ENCODE data around the gene ZNF366. TPM values are rescaled to one million over a fixed set of nuclear protein-coding genes. Genes with fewer than 3 reads are reported as not detected.

The ZNF366 gene
- total and polyA plus RNA-seq, 2 of the 13 experiments (the other 11 are each of a cell fraction or from before 2014, with no cell fraction given) = not detected

GRCh38 chr5:72457491-72457890 lies 49.7 kb downstream of the ZNF366 start:
- in situ Hi-C loops (cut with HindIII; ENCODE audit: extremely low pct_ligation_motif_present, low pct_unique_long_range_greater_than_20kb) = no loop called here
- ChIA-PET CTCF (ENCODE audit: low intra/inter-chr PET ratio, low total read pairs) (no interaction called here), POLR2A (no interaction called here)
- Histone ChIP-seq H3K4me2 (ENCODE audit: low read depth, low read length) (no peak overlapping the region), H3K36me3 (replicated peaks in 1 of 2; ENCODE audit: control insufficient read depth in 1 of 2, insufficient read depth in 2 of 2, low read length in 2 of 2) (no peaks in the 10 kb centered on the region), H4K20me1 (ENCODE audit: insufficient read depth, low read length) (no peaks in the 10 kb centered on the region), H3K27me3 (ENCODE audit: control insufficient read depth in 1 of 2, insufficient read depth in 2 of 2, low read length in 2 of 2) (peaks cover 0 to 10% of the 10 kb centered on the region in 2 experiments; a peak in 2 of 5 replicates), H3K4me1 (ENCODE audit: insufficient read depth, low read length) (no peaks in the 10 kb centered on the region), H3K79me2 (ENCODE audit: insufficient read depth, low read length) (no peaks in the 10 kb centered on the region), H3K27ac (ENCODE audit: extremely low read length, insufficient read depth, low read length) (no peak overlapping the region), H2AFZ (ENCODE audit: low read length) (no peak overlapping the region), H3K9ac (ENCODE audit: insufficient read depth, low read depth, low read length) (no peak overlapping the region), H3K4me3 (replicated peaks in 1 of 3; ENCODE audit: insufficient read depth in 1 of 3, low read depth in 2 of 3, low read length in 3 of 3) (no peak overlapping the region), H3K9me3 (ENCODE audit: low read length) (no peaks in the 10 kb centered on the region)
- TF ChIP-seq, protein P1, sequence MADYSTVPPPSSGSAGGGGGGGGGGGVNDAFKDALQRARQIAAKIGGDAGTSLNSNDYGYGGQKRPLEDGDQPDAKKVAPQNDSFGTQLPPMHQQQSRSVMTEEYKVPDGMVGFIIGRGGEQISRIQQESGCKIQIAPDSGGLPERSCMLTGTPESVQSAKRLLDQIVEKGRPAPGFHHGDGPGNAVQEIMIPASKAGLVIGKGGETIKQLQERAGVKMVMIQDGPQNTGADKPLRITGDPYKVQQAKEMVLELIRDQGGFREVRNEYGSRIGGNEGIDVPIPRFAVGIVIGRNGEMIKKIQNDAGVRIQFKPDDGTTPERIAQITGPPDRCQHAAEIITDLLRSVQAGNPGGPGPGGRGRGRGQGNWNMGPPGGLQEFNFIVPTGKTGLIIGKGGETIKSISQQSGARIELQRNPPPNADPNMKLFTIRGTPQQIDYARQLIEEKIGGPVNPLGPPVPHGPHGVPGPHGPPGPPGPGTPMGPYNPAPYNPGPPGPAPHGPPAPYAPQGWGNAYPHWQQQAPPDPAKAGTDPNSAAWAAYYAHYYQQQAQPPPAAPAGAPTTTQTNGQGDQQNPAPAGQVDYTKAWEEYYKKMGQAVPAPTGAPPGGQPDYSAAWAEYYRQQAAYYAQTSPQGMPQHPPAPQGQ (CRISPR knock-in tag; IDR thresholded peaks at IDR 0.05; ENCODE audit: borderline replicate concordance) = no peak
- TF ChIP-seq SMAD9 (CRISPR knock-in tag; IDR thresholded peaks at IDR 0.05) = no peak
- TF ChIP-seq ZNF468 (CRISPR knock-in tag; IDR thresholded peaks at IDR 0.05) = no peak
- TF ChIP-seq, protein P2, sequence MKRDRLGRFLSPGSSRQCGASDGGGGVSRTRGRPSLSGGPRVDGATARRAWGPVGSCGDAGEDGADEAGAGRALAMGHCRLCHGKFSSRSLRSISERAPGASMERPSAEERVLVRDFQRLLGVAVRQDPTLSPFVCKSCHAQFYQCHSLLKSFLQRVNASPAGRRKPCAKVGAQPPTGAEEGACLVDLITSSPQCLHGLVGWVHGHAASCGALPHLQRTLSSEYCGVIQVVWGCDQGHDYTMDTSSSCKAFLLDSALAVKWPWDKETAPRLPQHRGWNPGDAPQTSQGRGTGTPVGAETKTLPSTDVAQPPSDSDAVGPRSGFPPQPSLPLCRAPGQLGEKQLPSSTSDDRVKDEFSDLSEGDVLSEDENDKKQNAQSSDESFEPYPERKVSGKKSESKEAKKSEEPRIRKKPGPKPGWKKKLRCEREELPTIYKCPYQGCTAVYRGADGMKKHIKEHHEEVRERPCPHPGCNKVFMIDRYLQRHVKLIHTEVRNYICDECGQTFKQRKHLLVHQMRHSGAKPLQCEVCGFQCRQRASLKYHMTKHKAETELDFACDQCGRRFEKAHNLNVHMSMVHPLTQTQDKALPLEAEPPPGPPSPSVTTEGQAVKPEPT (CRISPR knock-in tag; IDR thresholded peaks at IDR 0.05; ENCODE audit: low read depth) = no peak
- TF ChIP-seq, protein P3, sequence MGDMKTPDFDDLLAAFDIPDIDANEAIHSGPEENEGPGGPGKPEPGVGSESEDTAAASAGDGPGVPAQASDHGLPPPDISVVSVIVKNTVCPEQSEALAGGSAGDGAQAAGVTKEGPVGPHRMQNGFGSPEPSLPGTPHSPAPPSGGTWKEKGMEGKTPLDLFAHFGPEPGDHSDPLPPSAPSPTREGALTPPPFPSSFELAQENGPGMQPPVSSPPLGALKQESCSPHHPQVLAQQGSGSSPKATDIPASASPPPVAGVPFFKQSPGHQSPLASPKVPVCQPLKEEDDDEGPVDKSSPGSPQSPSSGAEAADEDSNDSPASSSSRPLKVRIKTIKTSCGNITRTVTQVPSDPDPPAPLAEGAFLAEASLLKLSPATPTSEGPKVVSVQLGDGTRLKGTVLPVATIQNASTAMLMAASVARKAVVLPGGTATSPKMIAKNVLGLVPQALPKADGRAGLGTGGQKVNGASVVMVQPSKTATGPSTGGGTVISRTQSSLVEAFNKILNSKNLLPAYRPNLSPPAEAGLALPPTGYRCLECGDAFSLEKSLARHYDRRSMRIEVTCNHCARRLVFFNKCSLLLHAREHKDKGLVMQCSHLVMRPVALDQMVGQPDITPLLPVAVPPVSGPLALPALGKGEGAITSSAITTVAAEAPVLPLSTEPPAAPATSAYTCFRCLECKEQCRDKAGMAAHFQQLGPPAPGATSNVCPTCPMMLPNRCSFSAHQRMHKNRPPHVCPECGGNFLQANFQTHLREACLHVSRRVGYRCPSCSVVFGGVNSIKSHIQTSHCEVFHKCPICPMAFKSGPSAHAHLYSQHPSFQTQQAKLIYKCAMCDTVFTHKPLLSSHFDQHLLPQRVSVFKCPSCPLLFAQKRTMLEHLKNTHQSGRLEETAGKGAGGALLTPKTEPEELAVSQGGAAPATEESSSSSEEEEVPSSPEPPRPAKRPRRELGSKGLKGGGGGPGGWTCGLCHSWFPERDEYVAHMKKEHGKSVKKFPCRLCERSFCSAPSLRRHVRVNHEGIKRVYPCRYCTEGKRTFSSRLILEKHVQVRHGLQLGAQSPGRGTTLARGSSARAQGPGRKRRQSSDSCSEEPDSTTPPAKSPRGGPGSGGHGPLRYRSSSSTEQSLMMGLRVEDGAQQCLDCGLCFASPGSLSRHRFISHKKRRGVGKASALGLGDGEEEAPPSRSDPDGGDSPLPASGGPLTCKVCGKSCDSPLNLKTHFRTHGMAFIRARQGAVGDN (CRISPR knock-in tag; IDR thresholded peaks at IDR 0.05) = no peak
- no peak for TF ChIP-seq ZNF629 (CRISPR knock-in tag; conservative IDR thresholded peaks at IDR 0.05)
- TF ChIP-seq ZNF720 (CRISPR knock-in tag; IDR thresholded peaks at IDR 0.05) = no peak
- no peak for TF ChIP-seq SRF (IDR thresholded peaks at IDR 0.05; ENCODE audit: low read depth, low read length)
- TF ChIP-seq, protein P4, sequence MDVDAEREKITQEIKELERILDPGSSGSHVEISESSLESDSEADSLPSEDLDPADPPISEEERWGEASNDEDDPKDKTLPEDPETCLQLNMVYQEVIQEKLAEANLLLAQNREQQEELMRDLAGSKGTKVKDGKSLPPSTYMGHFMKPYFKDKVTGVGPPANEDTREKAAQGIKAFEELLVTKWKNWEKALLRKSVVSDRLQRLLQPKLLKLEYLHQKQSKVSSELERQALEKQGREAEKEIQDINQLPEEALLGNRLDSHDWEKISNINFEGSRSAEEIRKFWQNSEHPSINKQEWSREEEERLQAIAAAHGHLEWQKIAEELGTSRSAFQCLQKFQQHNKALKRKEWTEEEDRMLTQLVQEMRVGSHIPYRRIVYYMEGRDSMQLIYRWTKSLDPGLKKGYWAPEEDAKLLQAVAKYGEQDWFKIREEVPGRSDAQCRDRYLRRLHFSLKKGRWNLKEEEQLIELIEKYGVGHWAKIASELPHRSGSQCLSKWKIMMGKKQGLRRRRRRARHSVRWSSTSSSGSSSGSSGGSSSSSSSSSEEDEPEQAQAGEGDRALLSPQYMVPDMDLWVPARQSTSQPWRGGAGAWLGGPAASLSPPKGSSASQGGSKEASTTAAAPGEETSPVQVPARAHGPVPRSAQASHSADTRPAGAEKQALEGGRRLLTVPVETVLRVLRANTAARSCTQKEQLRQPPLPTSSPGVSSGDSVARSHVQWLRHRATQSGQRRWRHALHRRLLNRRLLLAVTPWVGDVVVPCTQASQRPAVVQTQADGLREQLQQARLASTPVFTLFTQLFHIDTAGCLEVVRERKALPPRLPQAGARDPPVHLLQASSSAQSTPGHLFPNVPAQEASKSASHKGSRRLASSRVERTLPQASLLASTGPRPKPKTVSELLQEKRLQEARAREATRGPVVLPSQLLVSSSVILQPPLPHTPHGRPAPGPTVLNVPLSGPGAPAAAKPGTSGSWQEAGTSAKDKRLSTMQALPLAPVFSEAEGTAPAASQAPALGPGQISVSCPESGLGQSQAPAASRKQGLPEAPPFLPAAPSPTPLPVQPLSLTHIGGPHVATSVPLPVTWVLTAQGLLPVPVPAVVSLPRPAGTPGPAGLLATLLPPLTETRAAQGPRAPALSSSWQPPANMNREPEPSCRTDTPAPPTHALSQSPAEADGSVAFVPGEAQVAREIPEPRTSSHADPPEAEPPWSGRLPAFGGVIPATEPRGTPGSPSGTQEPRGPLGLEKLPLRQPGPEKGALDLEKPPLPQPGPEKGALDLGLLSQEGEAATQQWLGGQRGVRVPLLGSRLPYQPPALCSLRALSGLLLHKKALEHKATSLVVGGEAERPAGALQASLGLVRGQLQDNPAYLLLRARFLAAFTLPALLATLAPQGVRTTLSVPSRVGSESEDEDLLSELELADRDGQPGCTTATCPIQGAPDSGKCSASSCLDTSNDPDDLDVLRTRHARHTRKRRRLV (CRISPR knock-in tag; IDR thresholded peaks at IDR 0.05) = no peak
- DNase-seq (ENCODE audit: low spot score) (no peak), ATAC-seq (no peak), FAIRE-seq (no peak)
- 0% methylated on average over 1 of the region's 1 CpG for WGBS (ENCODE audit: low lambda C conversion rate)
- no TSS peak for BruUV-seq (replicated peaks)
- intact Hi-C loops (cut with micrococcal nuclease; ENCODE audit: unreplicated experiment) = no loop called here

Measured in HepG2 (cell line).